Smooth muscle cell (in vitro differentiated cells): ENCODE results near the gene PRM3. TPM values are rescaled to one million over a fixed set of nuclear protein-coding genes. Genes with fewer than 3 reads are reported as not detected.

Experiments
- DNase-seq: peaks from one replicate; lab custom pipeline; 2025; ENCODE audit not compliant: unreplicated experiment; lab: John Stamatoyannopoulos, UW
- H2AFZ ChIP-seq: fragments of 200-600 bp; sonication (generic); 2 replicates; pipeline ENCODE4 v1.6.0; 2016; ENCODE audit warnings: antibody characterized with exemption, low read depth, mild to moderate bottlenecking
- H3F3A ChIP-seq: fragments of 200-600 bp; sonication (generic); 2 replicates; pipeline ENCODE4 v1.6.0; 2017; ENCODE audit warnings: antibody characterized with exemption, low read depth
- H3K27ac ChIP-seq: fragments of 200-600 bp; sonication (generic); 2 replicates; pipeline ENCODE4 v1.5.1; 2016; ENCODE audit warnings: low read depth, mild to moderate bottlenecking
- H3K27me3 ChIP-seq: fragments of 200-600 bp; sonication (generic); 2 replicates; pipeline ENCODE4 v1.6.1; 2016; ENCODE audit warnings: low read depth, mild to moderate bottlenecking
- H3K36me3 ChIP-seq: fragments of 200-600 bp; sonication (generic); 2 replicates; pipeline ENCODE4 v1.5.1; 2016; ENCODE audit warnings: low read depth
- H3K4me1 ChIP-seq: fragments of 200-600 bp; sonication (generic); 2 replicates; pipeline ENCODE4 v1.5.1; 2016; ENCODE audit warnings: low read depth
- H3K4me2 ChIP-seq: fragments of 200-600 bp; sonication (generic); 2 replicates; pipeline ENCODE4 v1.6.0; 2016; ENCODE audit warnings: mild to moderate bottlenecking
- H3K4me3 ChIP-seq: fragments of 200-600 bp; sonication (generic); 2 replicates; pipeline ENCODE4 v1.5.1; 2016; ENCODE audit warnings: mild to moderate bottlenecking
- H3K79me2 ChIP-seq: fragments of 200-600 bp; sonication (generic); 2 replicates; pipeline ENCODE4 v1.6.0; 2016; ENCODE audit warnings: low read depth, mild to moderate bottlenecking
- H3K9ac ChIP-seq: fragments of 200-600 bp; sonication (generic); 2 replicates; pipeline ENCODE4 v1.6.0; 2016; ENCODE audit warnings: low read depth
- H3K9me3 ChIP-seq: fragments of 200-600 bp; sonication (generic); replicated peaks from 2 replicates; pipeline ENCODE4 v1.5.1; 2016; ENCODE audit warnings: low read depth
- H4K20me1 ChIP-seq: fragments of 200-600 bp; sonication (generic); 2 replicates; pipeline ENCODE4 v1.6.0; 2016; ENCODE audit warnings: low read depth
- WGBS: methylation state at CpG from one replicate; pipeline ENCODE4 v1.1.7; 2016; ENCODE audit warnings: low lambda C conversion rate; 5-methylcytosine and 5-hydroxymethylcytosine counted together
- microRNA-seq: library from miRNA; unstranded; fragments of <30 nt; microRNA quantifications from one replicate; pipeline ENCODE4, GENCODE V29; 2016; ENCODE audit warnings: borderline number of aligned reads
- polyA plus RNA-seq: library from polyadenylated mRNA; unstranded; fragments of >200 nt; fragmentation: Nextera tagmentation; extraction: Ambion mirVana; gene quantifications from 2 replicates; pipeline ENCODE4 v1.2.1, GENCODE V29; 2016
- small RNA-seq: library from RNA; depleted of rRNA; stranded (forward); fragments of <200 nt; gene quantifications from one replicate; pipeline ENCODE3, GENCODE V24; 2014
- total RNA-seq: library from RNA; depleted of rRNA; stranded (reverse); fragments of >200 nt; gene quantifications from 2 replicates; pipeline ENCODE4 v1.2.3, GENCODE V29; 2014
- TF ChIP-seq, protein P1 (sequence below): fragments of 200-600 bp; sonication (generic); IDR thresholded peaks from 2 replicates; pipeline ENCODE4 v1.5.1; 2017; ENCODE audit warnings: borderline replicate concordance, mild to moderate bottlenecking, antibody characterized with exemption; ENCODE audit not compliant: insufficient read depth, poor library complexity, severe bottlenecking

The PRM3 gene
- total and polyA plus RNA-seq, 2 experiments from 2014 or later = not detected

DNA sequence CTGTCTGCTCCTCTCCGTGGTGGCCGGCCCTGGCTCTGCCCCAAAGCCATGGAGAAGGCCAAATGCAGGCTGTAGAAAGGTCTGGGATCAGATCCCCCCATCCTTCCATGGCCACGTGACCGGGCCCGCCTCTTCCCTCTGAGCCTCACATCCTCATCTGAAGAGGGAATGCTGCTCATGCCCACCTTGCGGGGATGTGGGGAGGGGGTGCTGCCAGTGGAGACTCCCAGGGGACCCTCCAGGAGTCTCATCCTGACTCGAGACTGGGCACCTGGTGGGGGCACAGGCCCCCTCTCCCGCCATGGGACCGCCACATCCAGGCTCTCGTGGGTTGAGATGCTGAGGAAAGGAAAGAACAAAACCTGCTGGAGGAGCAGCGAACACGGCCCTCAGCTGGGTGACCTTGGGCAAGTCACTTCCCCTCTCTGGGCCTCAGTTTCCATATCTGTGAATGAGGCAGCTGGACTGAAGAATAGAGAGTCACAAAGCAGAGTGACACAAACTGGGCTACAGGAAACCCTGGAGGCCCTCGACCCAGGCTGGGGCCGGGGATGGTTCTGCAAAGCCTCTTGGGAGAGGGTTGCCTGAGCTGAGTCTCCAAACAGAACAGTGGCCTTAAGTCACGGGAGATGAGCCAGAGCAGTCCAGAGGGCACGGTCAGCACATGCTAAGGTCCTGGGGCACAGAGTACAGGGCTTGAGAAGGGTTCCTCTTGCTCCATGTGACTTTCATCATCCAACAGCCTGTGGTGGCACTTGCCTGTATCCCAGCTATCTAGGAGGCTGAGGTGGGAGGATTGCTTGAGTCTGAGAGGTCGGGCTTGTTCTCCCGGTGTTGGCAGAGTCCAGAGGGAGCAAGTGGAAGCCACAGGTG is 47.5 kb downstream of the PRM3 start:
- Histone ChIP-seq H3K79me2 (no peaks in the 10 kb centered on the region), H3K4me1 (no peaks in the 10 kb centered on the region), H3K27ac (no peak overlapping the region), H3K9ac (no peak overlapping the region), H3K4me2 (no peak overlapping the region), H3K4me3 (no peak overlapping the region), H2AFZ (no peak overlapping the region), H3K9me3 (no peaks in the 10 kb centered on the region), H4K20me1 (no peaks in the 10 kb centered on the region), H3K36me3 (no peaks in the 10 kb centered on the region), H3F3A (no peaks in the 10 kb centered on the region), H3K27me3 (no peaks in the 10 kb centered on the region)
- WGBS = 88% methylated on average over 18 of the region's 18 CpGs
- TF ChIP-seq, protein P1, sequence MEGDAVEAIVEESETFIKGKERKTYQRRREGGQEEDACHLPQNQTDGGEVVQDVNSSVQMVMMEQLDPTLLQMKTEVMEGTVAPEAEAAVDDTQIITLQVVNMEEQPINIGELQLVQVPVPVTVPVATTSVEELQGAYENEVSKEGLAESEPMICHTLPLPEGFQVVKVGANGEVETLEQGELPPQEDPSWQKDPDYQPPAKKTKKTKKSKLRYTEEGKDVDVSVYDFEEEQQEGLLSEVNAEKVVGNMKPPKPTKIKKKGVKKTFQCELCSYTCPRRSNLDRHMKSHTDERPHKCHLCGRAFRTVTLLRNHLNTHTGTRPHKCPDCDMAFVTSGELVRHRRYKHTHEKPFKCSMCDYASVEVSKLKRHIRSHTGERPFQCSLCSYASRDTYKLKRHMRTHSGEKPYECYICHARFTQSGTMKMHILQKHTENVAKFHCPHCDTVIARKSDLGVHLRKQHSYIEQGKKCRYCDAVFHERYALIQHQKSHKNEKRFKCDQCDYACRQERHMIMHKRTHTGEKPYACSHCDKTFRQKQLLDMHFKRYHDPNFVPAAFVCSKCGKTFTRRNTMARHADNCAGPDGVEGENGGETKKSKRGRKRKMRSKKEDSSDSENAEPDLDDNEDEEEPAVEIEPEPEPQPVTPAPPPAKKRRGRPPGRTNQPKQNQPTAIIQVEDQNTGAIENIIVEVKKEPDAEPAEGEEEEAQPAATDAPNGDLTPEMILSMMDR = no peak
- DNase-seq = no peak

DNA sequence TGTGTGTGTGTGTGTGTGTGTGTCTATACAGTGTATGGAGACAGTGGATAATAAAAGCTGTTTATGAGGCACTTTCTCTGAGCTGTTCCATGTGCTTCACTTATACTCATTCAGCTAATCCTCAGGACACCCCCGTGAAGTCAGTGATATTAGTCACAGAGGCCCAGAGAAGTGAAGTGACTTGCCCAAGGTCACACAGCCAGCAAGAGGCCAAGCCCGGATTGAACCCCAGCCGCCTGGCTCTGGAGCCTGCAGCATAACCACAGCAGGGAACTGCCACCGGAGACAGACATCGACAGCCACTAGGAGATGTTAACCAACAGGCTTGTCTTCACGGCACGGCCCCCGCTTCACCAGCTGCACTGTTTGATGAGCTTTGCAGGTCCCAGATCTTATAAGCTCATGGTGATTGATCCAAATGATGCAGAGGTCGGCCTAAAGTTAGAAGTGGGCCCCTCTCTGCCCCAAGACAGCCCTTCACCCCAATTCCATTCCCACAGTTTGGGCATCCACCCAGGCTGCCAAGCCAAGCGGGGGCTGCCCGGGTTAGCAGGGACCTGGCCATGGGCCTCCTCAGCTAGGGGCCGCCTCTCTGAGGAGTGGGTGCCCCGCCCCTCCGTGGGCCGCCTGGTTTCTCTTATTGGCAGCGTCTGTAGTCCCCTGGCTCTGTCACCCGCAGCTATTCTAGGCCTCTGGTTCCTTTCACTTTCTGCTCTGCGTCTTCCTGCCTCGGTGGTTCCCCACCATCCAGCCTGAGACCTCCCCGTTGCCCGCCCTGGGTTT is 48.3 kb downstream of the PRM3 start:
- no peak overlapping the region for H3K27ac ChIP-seq
- no peak overlapping the region for H3K4me3 ChIP-seq
- no peaks in the 10 kb centered on the region for H4K20me1 ChIP-seq
- no peaks in the 10 kb centered on the region for H3K9me3 ChIP-seq
- H3F3A ChIP-seq = no peaks in the 10 kb centered on the region
- no peak for DNase-seq
- no peaks in the 10 kb centered on the region for H3K27me3 ChIP-seq
- H2AFZ ChIP-seq = no peak overlapping the region
- no peak overlapping the region for H3K9ac ChIP-seq
- H3K4me2 ChIP-seq = no peak overlapping the region
- no peaks in the 10 kb centered on the region for H3K36me3 ChIP-seq
- 82% methylated on average over 21 of the region's 21 CpGs for WGBS
- no peaks in the 10 kb centered on the region for H3K4me1 ChIP-seq
- no peaks in the 10 kb centered on the region for H3K79me2 ChIP-seq
- TF ChIP-seq, protein P1 = no peak

DNA sequence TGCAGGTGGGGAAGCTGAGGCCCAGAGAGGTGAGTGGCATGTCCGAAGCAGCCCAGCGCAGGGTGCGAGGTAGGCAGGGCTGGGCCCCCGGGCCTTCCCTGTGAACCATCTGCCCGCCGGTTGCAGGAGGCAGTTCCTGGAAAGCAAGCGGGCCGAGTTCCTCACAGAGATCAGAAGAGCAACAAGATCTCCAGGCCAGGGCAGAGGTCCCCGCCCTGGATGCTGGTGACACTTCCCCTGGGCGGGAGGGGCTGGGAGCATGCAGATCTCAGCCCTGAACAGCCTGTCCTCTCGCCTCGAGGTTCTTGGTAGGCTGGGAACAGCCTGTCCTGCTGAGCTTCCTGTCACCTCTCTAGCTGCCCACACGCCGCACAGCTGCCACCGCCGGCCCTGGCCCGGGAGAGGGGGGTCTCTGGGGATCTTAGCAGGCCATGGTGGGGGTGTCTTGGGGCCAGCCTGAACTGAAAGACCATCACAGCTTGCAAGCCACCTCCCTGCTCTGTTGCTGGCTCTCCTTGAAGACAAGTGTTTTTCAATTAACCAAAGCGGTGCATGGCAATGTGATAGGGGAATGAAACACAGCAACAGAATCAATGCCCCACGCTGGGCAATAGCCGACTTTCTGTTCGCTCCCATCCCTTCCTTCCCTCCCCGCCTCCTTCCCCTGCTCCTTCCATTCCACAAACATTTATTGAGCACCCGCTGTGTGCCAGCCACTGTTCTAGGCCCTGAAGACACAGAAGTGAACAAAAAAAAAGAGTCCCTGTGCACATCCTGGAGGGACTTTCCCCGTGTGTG is 49.1 kb downstream of the PRM3 start:
- H3K4me2 ChIP-seq = no peak overlapping the region
- no peak overlapping the region for H2AFZ ChIP-seq
- no peak overlapping the region for H3K4me3 ChIP-seq
- H3K27ac ChIP-seq = no peak overlapping the region
- TF ChIP-seq, protein P1 = no peak
- no peak for DNase-seq
- no peaks in the 10 kb centered on the region for H4K20me1 ChIP-seq
- WGBS = 63% methylated on average over 22 of the region's 24 CpGs
- H3K79me2 ChIP-seq = no peaks in the 10 kb centered on the region
- H3F3A ChIP-seq = no peaks in the 10 kb centered on the region
- no peaks in the 10 kb centered on the region for H3K9me3 ChIP-seq
- H3K4me1 ChIP-seq = no peaks in the 10 kb centered on the region
- no peak overlapping the region for H3K9ac ChIP-seq
- no peaks in the 10 kb centered on the region for H3K27me3 ChIP-seq
- no peaks in the 10 kb centered on the region for H3K36me3 ChIP-seq

Small RNAs within 50 kb of the gene (microRNA-seq; reads per million reads assigned to microRNA genes)
- not detected for gene MIR548H2

Small RNAs within 50 kb of the gene (small RNA-seq; reads per million reads assigned to genes)
- gene MIR548H2 (not detected), gene RF00019 (not detected), gene RF00554 (not detected)

Other genes starting within 250 kb of the PRM3 start
- 3.5 and 6.1 TPM in 2 replicates for gene SOCS1, start 17.4 kb downstream of the PRM3 start, total RNA-seq
- gene SOCS1, start 17.4 kb downstream of the PRM3 start, polyA plus RNA-seq = 17.6 and 18.7 TPM in 2 replicates
- not detected in 2 replicates for gene TNP2, start 4.3 kb downstream of the PRM3 start, total RNA-seq
- gene TNP2, start 4.3 kb downstream of the PRM3 start, polyA plus RNA-seq = not detected in 2 replicates
- gene PRM2, start 2.9 kb upstream of the PRM3 start, total RNA-seq = not detected in 2 replicates
- not detected in 2 replicates for gene PRM2, start 2.9 kb upstream of the PRM3 start, polyA plus RNA-seq
- gene PRM1, start 7.7 kb upstream of the PRM3 start, total RNA-seq = not detected in 2 replicates
- gene PRM1, start 7.7 kb upstream of the PRM3 start, polyA plus RNA-seq = not detected in 2 replicates
- gene RMI2, start 71.8 kb upstream of the PRM3 start, total RNA-seq = 6.1 and 9.7 TPM in 2 replicates
- gene RMI2, start 71.8 kb upstream of the PRM3 start, polyA plus RNA-seq = 9.8 and 11.3 TPM in 2 replicates